ENCODE results near the gene CDAN1.

The CDAN1 gene

GRCh38 chr15:42735382-42736165, 1.4 kb downstream of the CDAN1 start:
- DNase-seq (ENCODE audit: low read depth) = no peak

GRCh38 chr15:42734076-42734672, 2.8 kb downstream of the CDAN1 start:
- DNase-seq (ENCODE audit: low read depth) = no peak

- no peak for DNase-seq (ENCODE audit: low read depth)
These were observed 3.9 kb downstream of the CDAN1 start for GRCh38 chr15:42733027-42733426.

GRCh38 chr15:42732095-42732827, 4.7 kb downstream of the CDAN1 start:
- DNase-seq (ENCODE audit: low read depth) = no peak

GRCh38 chr15:42731461-42731860, 5.5 kb downstream of the CDAN1 start:
- DNase-seq (ENCODE audit: low read depth) = no peak

- no peak for DNase-seq (ENCODE audit: low read depth)
These were observed 6.4 kb downstream of the CDAN1 start for GRCh38 chr15:42730536-42730935.

- DNase-seq (ENCODE audit: low read depth) = no peak
These were observed 6.8 kb downstream of the CDAN1 start for GRCh38 chr15:42730135-42730534.

- DNase-seq (ENCODE audit: low read depth) = no peak
These were observed 7.5 kb downstream of the CDAN1 start for GRCh38 chr15:42729409-42729808.

- DNase-seq (ENCODE audit: low read depth) = no peak
These were observed 8.0 kb downstream of the CDAN1 start for GRCh38 chr15:42728972-42729371.

- no peak for DNase-seq (ENCODE audit: low read depth)
These were observed 8.4 kb downstream of the CDAN1 start for GRCh38 chr15:42728560-42728959.

GRCh38 chr15:42727750-42728381, 9.1 kb downstream of the CDAN1 start:
- DNase-seq (ENCODE audit: low read depth) = no peak

- DNase-seq (ENCODE audit: low read depth) = no peak
These were observed 10.8 kb downstream of the CDAN1 start for GRCh38 chr15:42726114-42726513.

GRCh38 chr15:42725331-42725903, 11.5 kb downstream of the CDAN1 start:
- no peak for DNase-seq (ENCODE audit: low read depth)

- DNase-seq (ENCODE audit: low read depth) = no peak
These were observed 12.7 kb downstream of the CDAN1 start for GRCh38 chr15:42724276-42724675.

GRCh38 chr15:42723068-42723467, 13.9 kb downstream of the CDAN1 start:
- DNase-seq (ENCODE audit: low read depth) = no peak

- DNase-seq (ENCODE audit: low read depth) = no peak
These were observed 15.0 kb downstream of the CDAN1 start for GRCh38 chr15:42721916-42722315.

GRCh38 chr15:42721016-42721415, 15.9 kb downstream of the CDAN1 start:
- no peak for DNase-seq (ENCODE audit: low read depth)

- no peak for DNase-seq (ENCODE audit: low read depth)
These were observed 16.9 kb downstream of the CDAN1 start for GRCh38 chr15:42720071-42720470.

GRCh38 chr15:42719043-42719442, 17.9 kb downstream of the CDAN1 start:
- DNase-seq (ENCODE audit: low read depth) = no peak

GRCh38 chr15:42716626-42717025, 20.3 kb downstream of the CDAN1 start:
- no peak for DNase-seq (ENCODE audit: low read depth)

GRCh38 chr15:42716125-42716524, 20.8 kb downstream of the CDAN1 start:
- no peak for DNase-seq (ENCODE audit: low read depth)

GRCh38 chr15:42712584-42712983, 24.3 kb downstream of the CDAN1 start:
- no peak for DNase-seq (ENCODE audit: low read depth)
